ENCODE measurements around the gene LPP.
"Not testable (repeated sequence)": the region's sequence is repeated elsewhere in the genome, so short reads cannot be mapped to it uniquely, and the experiment has no call there.

LPP gene

GRCh38 chr3:188700501-188700900, 546.5 kb downstream of the LPP start:
- DNase-seq: no peak

- no peak for DNase-seq
These were observed 547.0 kb downstream of the LPP start for GRCh38 chr3:188700918-188701317.

- DNase-seq: no peak
These were observed 547.6 kb downstream of the LPP start for GRCh38 chr3:188701485-188701969.

GRCh38 chr3:188702028-188702427, 548.1 kb downstream of the LPP start:
- not testable (repeated sequence) for DNase-seq

GRCh38 chr3:188706176-188706575, 552.2 kb downstream of the LPP start:
- DNase-seq: no peak

- no peak for DNase-seq
These were observed 552.6 kb downstream of the LPP start for GRCh38 chr3:188706599-188706998.

GRCh38 chr3:188707381-188708288, 553.7 kb downstream of the LPP start:
- DNase-seq: no peak

- no peak for DNase-seq
These were observed 557.9 kb downstream of the LPP start for GRCh38 chr3:188711881-188712247.

- no peak for DNase-seq
These were observed 558.4 kb downstream of the LPP start for GRCh38 chr3:188712248-188712924.

- DNase-seq: no peak
These were observed 559.0 kb downstream of the LPP start for GRCh38 chr3:188712991-188713390.

GRCh38 chr3:188719545-188719944, 565.6 kb downstream of the LPP start:
- DNase-seq: no peak

- no peak for DNase-seq
These were observed 566.3 kb downstream of the LPP start for GRCh38 chr3:188720215-188720614.

- DNase-seq: no peak
These were observed 566.7 kb downstream of the LPP start for GRCh38 chr3:188720636-188721035.

GRCh38 chr3:188721312-188721711, 567.4 kb downstream of the LPP start:
- no peak for DNase-seq

- no peak for DNase-seq
These were observed 568.0 kb downstream of the LPP start for GRCh38 chr3:188721990-188722389.

GRCh38 chr3:188722963-188723362, 569.0 kb downstream of the LPP start:
- no peak for DNase-seq

- DNase-seq: no peak
These were observed 573.1 kb downstream of the LPP start for GRCh38 chr3:188727052-188727451.

GRCh38 chr3:188728371-188728896, 574.5 kb downstream of the LPP start:
- DNase-seq: no peak

GRCh38 chr3:188729422-188729821, 575.5 kb downstream of the LPP start:
- DNase-seq: no peak

GRCh38 chr3:188734395-188734794, 580.4 kb downstream of the LPP start:
- DNase-seq: no peak

- DNase-seq: no peak
These were observed 585.6 kb downstream of the LPP start for GRCh38 chr3:188739511-188739910.

GRCh38 chr3:188740010-188740409, 586.1 kb downstream of the LPP start:
- no peak for DNase-seq

GRCh38 chr3:188742755-188743550, 589.0 kb downstream of the LPP start:
- DNase-seq: no peak

Measured in stimulated activated CD4-positive, alpha-beta T cell treated with anti-CD3 and anti-CD28 coated beads, Interleukin-2, amount 100 ng/mL, for 48 hours (primary cell).